DND-41 (cell line): ENCODE data around the gene VENTX.

Source experiments
- CTCF ChIP-seq: IDR thresholded peaks from 2 replicates; pipeline ENCODE4 v1.5.1; 2012; ENCODE audit warnings: borderline replicate concordance, low read length, moderate library complexity, mild to moderate bottlenecking; ENCODE audit not compliant: poor library complexity, severe bottlenecking; ENCODE audit errors: extremely low read depth
- EZH2 ChIP-seq: IDR thresholded peaks from 3 replicates; pipeline ENCODE4 v1.6.1; 2012; ENCODE audit warnings: borderline replicate concordance, low read depth, mild to moderate bottlenecking, moderate library complexity, low read length, inconsistent platforms; ENCODE audit not compliant: severe bottlenecking

GRCh38 chr10:133252223-133252552 lies 14.5 kb downstream of the VENTX start:
- TF ChIP-seq CTCF: no peak
- TF ChIP-seq EZH2: no peak
